Ovary (tissue), 9 donors: ENCODE measurements around the gene SREBF1. TPM values are rescaled to one million over a fixed set of nuclear protein-coding genes. Genes with fewer than 3 reads are reported as not detected.

Source experiments
- DNase-seq, 5 donors: peaks; one replicate each; pipeline ENCODE4 v3.0.0-alpha.2; 2019 to 2020
- H3K27ac ChIP-seq, 2 donors: fragments of 200-600 bp; one replicate each; pipeline versions ENCODE4 v1.5.1 to v1.8.0; 2019 to 2022
- H3K27me3 ChIP-seq: fragments of 200-600 bp; one replicate; pipeline ENCODE4 v1.8.0; 2022
- H3K36me3 ChIP-seq: fragments of 200-600 bp; sonication (generic); one replicate; pipeline ENCODE4 v1.5.1; 2019
- H3K4me1 ChIP-seq: one replicate; pipeline ENCODE4 v1.8.1; 2013; ENCODE audit warnings: mild to moderate bottlenecking, moderate library complexity; ENCODE audit not compliant: insufficient read depth
- H3K4me3 ChIP-seq: fragments of 200-600 bp; sonication (generic); one replicate; pipeline ENCODE4 v1.5.1; 2017
- H3K9me3 ChIP-seq, 2 donors: fragments of 200-600 bp in 1 of 2; sonication (generic) in 1 of 2; one replicate each; pipeline versions ENCODE4 v1.5.1 to v1.8.1; 2013 to 2019; ENCODE audit warnings: mild to moderate bottlenecking in 1 of 2, moderate library complexity in 1 of 2
- EP300 ChIP-seq: sonication (generic); formaldehyde crosslinking; IDR thresholded peaks from one replicate; pipeline ENCODE4 v1.6.1; 2017; ENCODE audit warnings: antibody characterized with exemption
- POLR2A ChIP-seq: fragments of 450-650 bp; IDR thresholded peaks from one replicate; pipeline ENCODE4 v1.6.1; 2017; ENCODE audit warnings: antibody characterized with exemption, mild to moderate bottlenecking, moderate library complexity
- WGBS, 3 donors: extraction: QIAGEN DNeasy Blood & Tissue Kit in 1 of 3; methylation state at CpG; one replicate each; pipeline versions ENCODE4 v1.1.5 to v1.1.7; 2013 to 2017; 5-methylcytosine and 5-hydroxymethylcytosine counted together
- intact Hi-C, 4 donors: fragments of 100-400 bp; cut with DNase I; formaldehyde crosslinking; loops; one replicate each; pipeline versions ENCODE4 v1.11.0 to v1.15.1; 2022 to 2023
- polyA plus RNA-seq, 2 donors: library from polyadenylated mRNA; stranded (reverse); fragments of 200-250 nt in 1 of 2; fragments of 350-450 nt in 1 of 2; fragmentation: Illumina TruSeq in 1 of 2; extraction: RNeasy Lipid Tissue Mini Kit (QIAGEN cat#74804) in 1 of 2; gene quantifications; one replicate each; pipeline ENCODE4 v1.2.3, GENCODE V29; 2013 to 2014
- total RNA-seq, 7 donors: library from RNA; depleted of rRNA in 2 of 7; stranded (reverse); fragments of >200 nt in 2 of 7; fragmentation: NEBNext Ultra II Directional in 3 of 7; extraction: Animal tissue kit (Norgen Biotek cat#: 25700) in 3 of 7; gene quantifications; one replicate each; pipeline versions ENCODE4 v1.1.0 to v1.2.4, GENCODE V29; 2016 to 2023
- TF ChIP-seq, protein P1 (sequence below), 3 donors: fragments of 450-650 bp in 2 of 3; fragments of 200-600 bp in 1 of 3; IDR thresholded peaks; one replicate each; pipeline versions ENCODE4 v1.5.1 to v1.8.0; 2016 to 2022; ENCODE audit warnings: antibody characterized with exemption in 3 of 3, mild to moderate bottlenecking in 1 of 3
- donor health status: DM: no; HTN: no; CAD: no; lungs with moderate emphysema.
- donor health status: DM: no; HTN: no; CAD: no.
- donor health status: Bipolar disorder and iron deficiency.
- donor health status: DM: yes; HTN: yes; CAD: no.
- donor health status: DM: no; HTN: no; CAD: no.
- donor health status: DM: yes; HTN: yes; CAD: no.

SREBF1 gene
- total and polyA plus RNA-seq, 9 donors = 24.3 to 190 (median 88.2) TPM

DNA sequence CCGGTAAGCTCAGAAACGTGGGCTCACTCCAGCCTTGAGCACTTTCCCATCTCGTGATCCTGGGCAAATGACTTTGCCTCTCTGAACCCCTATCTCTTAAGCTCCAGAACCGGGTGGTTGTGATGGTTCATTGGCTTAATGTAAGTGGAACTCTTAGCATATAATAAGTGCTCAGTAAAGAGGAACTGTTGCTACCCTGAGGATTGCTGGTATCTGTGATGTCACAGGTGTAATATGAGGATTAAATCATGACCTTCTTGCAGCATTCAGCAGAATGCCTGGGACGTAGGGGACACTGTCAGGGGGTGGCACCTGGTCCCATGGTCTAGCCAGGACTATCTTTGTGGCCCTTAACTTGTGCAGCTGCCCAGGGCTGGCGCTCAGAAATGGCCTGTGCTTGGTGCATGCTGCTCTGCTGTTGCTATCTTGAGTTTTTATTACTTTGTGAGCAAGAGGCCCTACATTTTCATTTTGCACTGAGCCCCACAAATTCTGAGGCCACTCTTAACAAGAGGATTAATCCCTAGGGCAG lies 68.8 kb downstream of the SREBF1 start:
- WGBS, 3 donors = 73 to 90% (median 78%) methylated on average over 6 of the region's 6 CpGs
- no peaks in the 10 kb centered on the region for H3K9me3 ChIP-seq
- no peak for DNase-seq
- intact Hi-C loops = no loop called here
- H3K4me3 ChIP-seq = no peak overlapping the region
- H3K27me3 ChIP-seq = no peaks in the 10 kb centered on the region
- H3K36me3 ChIP-seq = no peaks in the 10 kb centered on the region
- TF ChIP-seq EP300 (no peak), POLR2A (no peak)
- TF ChIP-seq, protein P1, sequence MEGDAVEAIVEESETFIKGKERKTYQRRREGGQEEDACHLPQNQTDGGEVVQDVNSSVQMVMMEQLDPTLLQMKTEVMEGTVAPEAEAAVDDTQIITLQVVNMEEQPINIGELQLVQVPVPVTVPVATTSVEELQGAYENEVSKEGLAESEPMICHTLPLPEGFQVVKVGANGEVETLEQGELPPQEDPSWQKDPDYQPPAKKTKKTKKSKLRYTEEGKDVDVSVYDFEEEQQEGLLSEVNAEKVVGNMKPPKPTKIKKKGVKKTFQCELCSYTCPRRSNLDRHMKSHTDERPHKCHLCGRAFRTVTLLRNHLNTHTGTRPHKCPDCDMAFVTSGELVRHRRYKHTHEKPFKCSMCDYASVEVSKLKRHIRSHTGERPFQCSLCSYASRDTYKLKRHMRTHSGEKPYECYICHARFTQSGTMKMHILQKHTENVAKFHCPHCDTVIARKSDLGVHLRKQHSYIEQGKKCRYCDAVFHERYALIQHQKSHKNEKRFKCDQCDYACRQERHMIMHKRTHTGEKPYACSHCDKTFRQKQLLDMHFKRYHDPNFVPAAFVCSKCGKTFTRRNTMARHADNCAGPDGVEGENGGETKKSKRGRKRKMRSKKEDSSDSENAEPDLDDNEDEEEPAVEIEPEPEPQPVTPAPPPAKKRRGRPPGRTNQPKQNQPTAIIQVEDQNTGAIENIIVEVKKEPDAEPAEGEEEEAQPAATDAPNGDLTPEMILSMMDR (IDR thresholded peaks at IDR 0.05) = no peak
- H3K27ac ChIP-seq = no peak overlapping the region
- peaks cover 27% of the 10 kb centered on the region for H3K4me1 ChIP-seq

DNA sequence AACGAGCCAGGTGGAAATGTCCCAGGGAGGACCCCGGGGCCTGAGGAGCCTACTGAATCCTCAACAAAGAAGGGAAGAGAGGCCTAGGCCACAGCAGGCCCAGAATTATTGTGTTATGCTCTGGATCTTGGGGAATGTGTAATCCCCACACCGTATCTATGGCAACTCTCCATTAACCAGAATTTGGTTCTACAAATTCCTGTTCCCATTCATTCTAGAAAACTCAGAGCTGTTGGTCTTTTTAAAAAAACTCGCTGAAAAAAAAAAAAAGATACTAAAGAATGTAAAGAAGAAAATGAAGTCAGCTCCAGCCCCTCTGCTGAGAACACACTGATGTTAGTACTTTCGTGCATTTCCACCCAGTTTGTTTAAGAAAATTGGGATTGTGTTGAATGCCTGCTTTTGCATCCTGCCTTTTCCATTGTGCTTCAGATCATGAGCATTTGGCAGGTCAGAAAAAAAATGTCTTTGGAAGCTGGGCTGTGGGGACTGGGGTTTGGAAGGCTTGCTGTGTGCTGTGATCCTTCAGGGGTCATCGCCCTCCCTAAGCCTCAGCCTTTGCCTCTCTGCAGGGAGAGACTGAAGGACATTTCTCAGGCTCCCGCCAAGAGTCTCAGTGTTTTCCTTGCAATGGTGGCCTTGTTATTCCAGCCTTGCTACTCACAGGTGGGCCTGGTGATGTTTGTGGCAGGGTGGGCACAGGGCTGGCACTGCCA lies 69.5 kb downstream of the SREBF1 start:
- TF ChIP-seq EP300 (no peak), POLR2A (no peak)
- TF ChIP-seq, protein P1 (IDR thresholded peaks at IDR 0.05) = no peak
- Histone ChIP-seq H3K27ac (no peak overlapping the region), H3K9me3 (no peaks in the 10 kb centered on the region), H3K36me3 (no peaks in the 10 kb centered on the region), H3K27me3 (no peaks in the 10 kb centered on the region), H3K4me3 (no peak overlapping the region), H3K4me1 (peaks cover 27% of the 10 kb centered on the region)
- intact Hi-C loops = no loop called here
- no peak for DNase-seq
- WGBS, 3 donors = 45 to 57% (median 50%) methylated on average over 7 of the region's 7 CpGs

DNA sequence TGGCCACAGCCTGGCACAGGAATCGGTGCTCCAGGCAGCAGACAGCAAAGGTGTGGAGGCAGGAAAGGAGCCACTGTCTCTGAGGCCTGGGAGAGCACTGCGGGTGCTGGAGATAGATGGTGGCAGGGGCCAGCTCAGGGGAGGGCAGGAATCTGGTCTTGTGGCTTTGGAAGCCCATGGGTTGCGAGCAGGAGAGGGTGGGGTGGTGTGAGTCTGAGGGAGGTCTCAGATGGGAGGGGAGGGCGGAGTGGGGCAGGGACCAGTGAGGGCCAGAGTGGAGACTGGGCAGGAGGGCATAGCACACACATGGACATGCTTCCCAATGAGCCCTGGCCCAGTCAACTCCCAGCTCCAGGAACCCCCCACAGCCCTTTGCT lies 70.1 kb downstream of the SREBF1 start:
- intact Hi-C loops = no loop called here
- WGBS, 3 donors = 87 to 93% (median 91%) methylated on average over 4 of the region's 4 CpGs

DNA sequence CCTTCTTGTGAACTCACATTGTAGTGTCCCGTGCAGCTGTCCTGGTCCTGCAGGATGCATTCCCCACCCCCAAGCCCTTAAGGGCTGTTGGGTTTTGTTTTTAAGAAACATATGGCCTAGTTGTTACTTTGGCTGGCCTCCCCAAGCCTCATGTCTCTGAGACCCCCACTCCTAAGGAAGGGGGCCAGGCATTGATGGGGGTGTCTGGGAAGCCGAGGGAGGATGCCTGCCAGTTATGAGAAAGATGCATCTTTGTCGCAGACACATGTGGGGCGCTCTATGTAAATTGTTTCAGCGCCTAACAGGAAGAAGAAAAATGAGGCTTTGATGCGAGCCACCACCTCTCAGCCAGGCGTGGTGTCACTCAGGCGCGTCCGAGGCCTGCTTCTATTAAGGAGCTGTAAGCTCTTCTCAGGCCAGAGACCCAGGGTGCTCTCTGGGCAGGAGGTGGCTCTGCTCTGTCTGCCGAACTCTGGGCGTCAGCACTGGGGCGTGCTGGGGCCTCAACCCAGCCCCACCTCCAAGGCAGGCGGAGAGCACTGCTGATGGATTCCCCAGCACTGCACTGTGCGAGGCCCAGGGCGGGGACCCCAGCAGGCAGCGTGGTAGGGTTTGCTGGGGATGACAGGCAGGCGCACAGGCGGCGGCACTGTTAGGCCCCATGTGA lies 70.6 kb downstream of the SREBF1 start:
- WGBS, 3 donors = 88 to 89% (median 89%) methylated on average over 18 to 20 of the region's 20 CpGs
- H3K27ac ChIP-seq = no peak overlapping the region
- no peaks in the 10 kb centered on the region for H3K9me3 ChIP-seq
- no peak overlapping the region for H3K4me3 ChIP-seq
- H3K4me1 ChIP-seq = peaks cover 27% of the 10 kb centered on the region
- TF ChIP-seq POLR2A (no peak), EP300 (no peak)
- TF ChIP-seq, protein P1 (IDR thresholded peaks at IDR 0.05) = no peak
- no peaks in the 10 kb centered on the region for H3K27me3 ChIP-seq
- H3K36me3 ChIP-seq = no peaks in the 10 kb centered on the region
- intact Hi-C loops = no loop called here
- DNase-seq = no peak

More for the DNA sequence above, 70.1 kb downstream of the SREBF1 start:
- Histone ChIP-seq H3K27me3 (no peaks in the 10 kb centered on the region), H3K9me3 (no peaks in the 10 kb centered on the region), H3K27ac (no peak overlapping the region), H3K36me3 (no peaks in the 10 kb centered on the region), H3K4me1 (peaks cover 27% of the 10 kb centered on the region), H3K4me3 (no peak overlapping the region)
- no peak for TF ChIP-seq POLR2A
- TF ChIP-seq, protein P1 (IDR thresholded peaks at IDR 0.05) = no peak
- no peak for TF ChIP-seq EP300
- no peak for DNase-seq
